ENCODE measurements around the gene CD83.

CD83 gene

GRCh38 chr6:14119784-14120183 lies 2.2 kb downstream of the CD83 start:
- TF ChIP-seq CTCF (IDR thresholded peaks at IDR 0.05), result no peak

- TF ChIP-seq CTCF (IDR thresholded peaks at IDR 0.05), result no peak
Measured at GRCh38 chr6:14120546-14120945, 3.0 kb downstream of the CD83 start.

- TF ChIP-seq CTCF (IDR thresholded peaks at IDR 0.05), result no peak
Measured at GRCh38 chr6:14121936-14122344, 4.4 kb downstream of the CD83 start.

- no peak for TF ChIP-seq CTCF (IDR thresholded peaks at IDR 0.05)
Measured at GRCh38 chr6:14123386-14124111, 6.0 kb downstream of the CD83 start.

- TF ChIP-seq CTCF (IDR thresholded peaks at IDR 0.05), result no peak
Measured at GRCh38 chr6:14125346-14125745, 7.8 kb downstream of the CD83 start.

GRCh38 chr6:14126191-14126590 lies 8.6 kb downstream of the CD83 start:
- TF ChIP-seq CTCF (IDR thresholded peaks at IDR 0.05), result no peak

GRCh38 chr6:14127611-14128010 lies 10.0 kb downstream of the CD83 start:
- no peak for TF ChIP-seq CTCF (IDR thresholded peaks at IDR 0.05)

- no peak for TF ChIP-seq CTCF (IDR thresholded peaks at IDR 0.05)
Measured at GRCh38 chr6:14128012-14128411, 10.4 kb downstream of the CD83 start.

Measured in LNCAP (cell line).